Keratinocyte (primary cell): ENCODE results near the gene CARMIL3. TPM values are rescaled to one million over a fixed set of nuclear protein-coding genes. Genes with fewer than 3 reads are reported as not detected.
"Not testable (repeated sequence)": the region's sequence is repeated elsewhere in the genome, so short reads cannot be mapped to it uniquely, and the experiment has no call there.

Experiments
- DNase-seq: peaks from one replicate; pipeline ENCODE4 v3.0.0-alpha.2; 2011; ENCODE audit warnings: low read depth, missing footprints, low spot score
- FAIRE-seq: peaks from 2 replicates; lab custom pipeline; 2011; peaks lifted over from hg19 to GRCh38; lab: Jason Lieb, UNC
- H2AFZ ChIP-seq: 2 replicates; pipeline ENCODE4 v1.6.0; 2012; ENCODE audit warnings: low read length, control low read depth, inconsistent platforms; ENCODE audit not compliant: control insufficient read depth
- H3K27ac ChIP-seq: 2 replicates; pipeline ENCODE4 v1.5.1; 2011; ENCODE audit warnings: low read length; ENCODE audit not compliant: control insufficient read depth, insufficient read depth
- H3K27me3 ChIP-seq: 3 replicates; pipeline ENCODE4 v1.6.0; 2011; ENCODE audit warnings: low read length; ENCODE audit not compliant: control insufficient read depth, insufficient read depth; ENCODE audit errors: extremely low read depth
- H3K36me3 ChIP-seq, 2 experiments: 2 replicates in 1 of 2; 3 replicates in 1 of 2; pipeline ENCODE4 v1.5.1; 2011; ENCODE audit warnings: low read length in 2 of 2, mild to moderate bottlenecking in 1 of 2; ENCODE audit not compliant: control insufficient read depth in 2 of 2, insufficient read depth in 2 of 2; ENCODE audit errors: extremely low read depth in 1 of 2
- H3K4me1 ChIP-seq: 3 replicates; pipeline ENCODE4 v1.5.1; 2011; ENCODE audit warnings: low read length; ENCODE audit not compliant: control insufficient read depth, insufficient read depth; ENCODE audit errors: extremely low read depth
- H3K4me2 ChIP-seq: 3 replicates; pipeline ENCODE4 v1.6.0; 2011; ENCODE audit warnings: low read depth, low read length; ENCODE audit not compliant: control insufficient read depth, insufficient read depth; ENCODE audit errors: extremely low read depth
- H3K4me3 ChIP-seq, 3 experiments: fragments of 200-600 bp in 1 of 3; sonication (generic) in 1 of 3; 2 replicates in 2 of 3; 3 replicates in 1 of 3; pipeline ENCODE4 v1.5.1; 2011 to 2016; ENCODE audit warnings: low read length in 3 of 3, mild to moderate bottlenecking in 3 of 3, control low read depth in 2 of 3, inconsistent platforms in 1 of 3, low read depth in 1 of 3, mixed read lengths in 1 of 3, mixed run types in 1 of 3, moderate library complexity in 1 of 3; ENCODE audit not compliant: control insufficient read depth in 2 of 3, insufficient read depth in 2 of 3; ENCODE audit errors: extremely low read depth in 1 of 3
- H3K79me2 ChIP-seq: 2 replicates; pipeline ENCODE4 v1.6.0; 2012; ENCODE audit warnings: low read length; ENCODE audit not compliant: control insufficient read depth, insufficient read depth
- H3K9ac ChIP-seq: 3 replicates; pipeline ENCODE4 v1.6.0; 2011; ENCODE audit warnings: low read length; ENCODE audit not compliant: control insufficient read depth, insufficient read depth; ENCODE audit errors: extremely low read depth
- H3K9me1 ChIP-seq: 3 replicates; pipeline ENCODE4 v1.6.0; 2011; ENCODE audit warnings: low read length; ENCODE audit not compliant: control insufficient read depth, insufficient read depth; ENCODE audit errors: extremely low read depth
- H3K9me3 ChIP-seq: 2 replicates; pipeline ENCODE4 v1.5.1; 2012; ENCODE audit warnings: low read depth, low read length; ENCODE audit not compliant: control insufficient read depth
- H4K20me1 ChIP-seq: 3 replicates; pipeline ENCODE4 v1.6.0; 2011; ENCODE audit warnings: low read length; ENCODE audit not compliant: control insufficient read depth, insufficient read depth; ENCODE audit errors: extremely low read depth
- CTCF ChIP-seq, 3 experiments: IDR thresholded peaks in 1 of 3; conservative IDR thresholded peaks in 1 of 3; optimal IDR thresholded peaks in 1 of 3; 2 replicates in 2 of 3; 3 replicates in 1 of 3; pipeline versions ENCODE3 to v1.5.1; 2011; ENCODE audit warnings: low read length in 3 of 3, mild to moderate bottlenecking in 3 of 3, moderate library complexity in 2 of 3, control low read depth in 1 of 3, inconsistent platforms in 1 of 3; ENCODE audit not compliant: insufficient read depth in 2 of 3; ENCODE audit errors: extremely low read depth in 1 of 3
- EZH2 ChIP-seq: IDR thresholded peaks from one replicate; pipeline ENCODE4 v1.6.1; 2012; ENCODE audit warnings: inconsistent platforms, mild to moderate bottlenecking, low read length, moderate library complexity
- dilution Hi-C: fragments of 300-500 bp; cut with MboI; formaldehyde crosslinking; loops from one replicate; pipeline ENCODE4 v1.7.0; 2020; ENCODE audit warnings: low sequenced_read_pairs; ENCODE audit not compliant: extremely low pct_ligation_motif_present
- polyA plus RNA-seq, 5 experiments: library from polyadenylated mRNA; depleted of rRNA in 3 of 5; stranded (reverse) in 3 of 5; stranded (forward) in 1 of 5; unstranded in 1 of 5; fragments of >200 nt; gene quantifications; 1 replicate in 1 of 5; 2 replicates in 3 of 5; 3 replicates in 1 of 5; pipeline versions ENCODE4 v1.2.1 to v1.2.3, GENCODE V29; 2011 to 2012; ENCODE audit warnings: missing spikeins in 2 of 5, low read depth in 1 of 5, low replicate concordance in 1 of 5

CARMIL3 gene
- polyA plus RNA-seq, 1 donor (not counting 4 experiments of a cell fraction or from before 2014, with no cell fraction given) = 0.12 TPM

GRCh38 chr14:24036169-24036962 is 15.4 kb upstream of the CARMIL3 start:
- Histone ChIP-seq H3K79me2 (no peaks in the 10 kb centered on the region), H3K27me3 (no peaks in the 10 kb centered on the region), H3K36me3 (no peaks in the 10 kb centered on the region), H3K9ac (peak overlapping the region; percentile 71), H3K9me3 (no peaks in the 10 kb centered on the region), H3K4me2 (peak overlapping the region; percentile 79), H3K9me1 (no peaks in the 10 kb centered on the region), H3K27ac (peak overlapping the region; percentile 43), H2AFZ (peak overlapping the region; percentile 93), H3K4me3 (peak overlapping the region; percentile 49 to 75 (median 60)), H4K20me1 (no peaks in the 10 kb centered on the region), H3K4me1 (no peaks in the 10 kb centered on the region)
- TF ChIP-seq EZH2 (no peak), CTCF (optimal IDR thresholded peaks at IDR 0.05 in 1 of 3, IDR thresholded peaks at IDR 0.05 in 1 of 3, conservative IDR thresholded peaks at IDR 0.05 in 1 of 3; ENCODE audit: extremely low read depth in 1 of 3, insufficient read depth in 2 of 3, low read length in 3 of 3) (peak; percentile 70 to 86 (median 75))
- DNase-seq = no peak
- dilution Hi-C loops = no loop called here
- FAIRE-seq = no peak

GRCh38 chr14:24036963-24037657 is 14.7 kb upstream of the CARMIL3 start:
- H3K4me1 ChIP-seq, H2AFZ ChIP-seq, DNase-seq, H3K79me2 ChIP-seq, H3K36me3 ChIP-seq, FAIRE-seq, H3K27me3 ChIP-seq, dilution Hi-C loops, H3K9me1 ChIP-seq, H3K9me3 ChIP-seq, H4K20me1 ChIP-seq: not testable (repeated sequence)
- peak overlapping the region; percentile 49 to 75 (median 60) for H3K4me3 ChIP-seq
- peak overlapping the region; percentile 43 for H3K27ac ChIP-seq
- H3K4me2 ChIP-seq = peak overlapping the region; percentile 79
- H3K9ac ChIP-seq = peak overlapping the region; percentile 71
